RWPE2 (cell line): Measurements from ENCODE around the gene GALNT17.

Experiments used
- ATAC-seq: fragments of 200-7000 bp; cut with Tn5 transposase; 3 replicates; pipeline ENCODE4 v1.9.1; 2021; ENCODE audit warnings: low read depth
- DNase-seq: peaks from one replicate; pipeline ENCODE4 v3.0.0-alpha.2; 2020; ENCODE audit warnings: low spot score
- H3K27ac ChIP-seq: fragments of 450-650 bp; 2 replicates; pipeline ENCODE4 v1.5.1; 2017; ENCODE audit warnings: mild to moderate bottlenecking; ENCODE audit not compliant: poor library complexity, severe bottlenecking
- H3K27me3 ChIP-seq: fragments of 250-450 bp; sonication (Bioruptor Pico); 2 replicates; pipeline ENCODE4 v1.5.1; 2021; ENCODE audit warnings: mild to moderate bottlenecking, moderate library complexity; ENCODE audit not compliant: insufficient read depth, poor library complexity, severe bottlenecking
- H3K36me3 ChIP-seq: fragments of 250-450 bp; sonication (Bioruptor Pico); 2 replicates; pipeline ENCODE4 v1.5.1; 2020; ENCODE audit warnings: low read depth, mild to moderate bottlenecking, moderate library complexity
- H3K4me1 ChIP-seq: fragments of 250-450 bp; sonication (Bioruptor Pico); 2 replicates; pipeline ENCODE4 v1.5.1; 2021; ENCODE audit warnings: mild to moderate bottlenecking, moderate library complexity; ENCODE audit not compliant: insufficient read depth, poor library complexity, severe bottlenecking
- H3K4me3 ChIP-seq: fragments of 250-450 bp; sonication (Bioruptor Pico); 2 replicates; pipeline ENCODE4 v1.5.1; 2021; ENCODE audit warnings: mild to moderate bottlenecking, moderate library complexity; ENCODE audit not compliant: severe bottlenecking
- H3K9me3 ChIP-seq: fragments of 250-450 bp; sonication (Bioruptor Pico); 2 replicates; pipeline ENCODE4 v1.5.1; 2021; ENCODE audit warnings: mild to moderate bottlenecking, moderate library complexity; ENCODE audit not compliant: severe bottlenecking
- TF ChIP-seq, protein P1 (sequence below): fragments of 450-650 bp; IDR thresholded peaks from one replicate; pipeline ENCODE4 v1.5.1; 2017; ENCODE audit warnings: mild to moderate bottlenecking, moderate library complexity; ENCODE audit not compliant: poor library complexity, severe bottlenecking

The GALNT17 gene

DNA sequence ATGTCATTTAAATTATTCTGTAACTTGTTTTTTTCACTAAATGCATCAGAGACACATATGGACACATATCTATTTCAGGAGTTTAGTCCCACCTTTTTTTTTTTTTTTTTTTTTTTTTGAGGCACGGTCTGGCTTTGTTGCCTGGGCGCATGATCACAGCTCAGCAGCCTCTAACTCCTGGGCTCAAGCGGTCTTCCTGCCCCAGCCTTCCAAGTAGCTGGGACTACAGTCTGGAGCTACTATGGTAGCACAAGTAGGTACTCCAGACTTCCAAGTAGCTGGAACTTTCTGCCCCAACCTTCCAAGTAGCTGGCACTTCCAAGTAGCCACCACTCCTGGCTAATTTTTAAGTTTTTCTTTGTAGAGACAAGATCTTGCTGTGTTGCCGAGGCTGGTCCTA lies 407.7 kb downstream of the GALNT17 start:
- Histone ChIP-seq H3K4me1 (no peaks in the 10 kb centered on the region), H3K4me3 (no peak overlapping the region), H3K9me3 (peaks cover 3% of the 10 kb centered on the region), H3K27me3 (no peaks in the 10 kb centered on the region), H3K36me3 (no peaks in the 10 kb centered on the region), H3K27ac (no peak overlapping the region)
- DNase-seq, result no peak
- TF ChIP-seq, protein P1, sequence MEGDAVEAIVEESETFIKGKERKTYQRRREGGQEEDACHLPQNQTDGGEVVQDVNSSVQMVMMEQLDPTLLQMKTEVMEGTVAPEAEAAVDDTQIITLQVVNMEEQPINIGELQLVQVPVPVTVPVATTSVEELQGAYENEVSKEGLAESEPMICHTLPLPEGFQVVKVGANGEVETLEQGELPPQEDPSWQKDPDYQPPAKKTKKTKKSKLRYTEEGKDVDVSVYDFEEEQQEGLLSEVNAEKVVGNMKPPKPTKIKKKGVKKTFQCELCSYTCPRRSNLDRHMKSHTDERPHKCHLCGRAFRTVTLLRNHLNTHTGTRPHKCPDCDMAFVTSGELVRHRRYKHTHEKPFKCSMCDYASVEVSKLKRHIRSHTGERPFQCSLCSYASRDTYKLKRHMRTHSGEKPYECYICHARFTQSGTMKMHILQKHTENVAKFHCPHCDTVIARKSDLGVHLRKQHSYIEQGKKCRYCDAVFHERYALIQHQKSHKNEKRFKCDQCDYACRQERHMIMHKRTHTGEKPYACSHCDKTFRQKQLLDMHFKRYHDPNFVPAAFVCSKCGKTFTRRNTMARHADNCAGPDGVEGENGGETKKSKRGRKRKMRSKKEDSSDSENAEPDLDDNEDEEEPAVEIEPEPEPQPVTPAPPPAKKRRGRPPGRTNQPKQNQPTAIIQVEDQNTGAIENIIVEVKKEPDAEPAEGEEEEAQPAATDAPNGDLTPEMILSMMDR, result no peak
- no peak for ATAC-seq

- no peaks in the 10 kb centered on the region for H3K9me3 ChIP-seq
- no peaks in the 10 kb centered on the region for H3K27me3 ChIP-seq
- ATAC-seq (no peak), DNase-seq (no peak)
- TF ChIP-seq, protein P1, result no peak
- no peak overlapping the region for H3K27ac ChIP-seq
- H3K4me3 ChIP-seq, result no peak overlapping the region
- H3K36me3 ChIP-seq, result no peaks in the 10 kb centered on the region
- H3K4me1 ChIP-seq, result no peaks in the 10 kb centered on the region
These were observed 409.9 kb downstream of the GALNT17 start for GRCh38 chr7:71541707-71542353.

DNA sequence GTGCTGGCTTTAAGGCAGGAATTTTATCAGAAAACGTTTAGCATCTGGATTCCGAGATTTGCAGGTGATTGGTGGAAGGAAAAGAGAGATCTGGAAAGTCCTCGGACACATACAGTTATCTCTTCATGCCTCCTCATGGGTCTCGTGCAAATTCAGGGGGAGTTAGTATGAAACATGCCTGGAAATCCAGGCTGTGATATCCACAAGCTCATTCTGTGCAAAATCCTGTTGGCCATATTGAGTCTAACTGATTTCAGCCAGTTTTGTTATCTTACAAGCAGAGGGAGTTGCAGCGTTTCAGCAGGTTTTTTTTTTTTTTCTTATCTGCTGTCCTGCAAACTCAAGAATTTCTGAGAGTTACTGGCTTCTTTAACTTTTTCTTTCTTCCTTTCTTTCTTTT lies 411.5 kb downstream of the GALNT17 start:
- Histone ChIP-seq H3K9me3 (no peaks in the 10 kb centered on the region), H3K27ac (no peak overlapping the region), H3K36me3 (no peaks in the 10 kb centered on the region), H3K27me3 (no peaks in the 10 kb centered on the region), H3K4me1 (no peaks in the 10 kb centered on the region), H3K4me3 (no peak overlapping the region)
- no peak for DNase-seq
- TF ChIP-seq, protein P1, result no peak
- ATAC-seq, result no peak

DNA sequence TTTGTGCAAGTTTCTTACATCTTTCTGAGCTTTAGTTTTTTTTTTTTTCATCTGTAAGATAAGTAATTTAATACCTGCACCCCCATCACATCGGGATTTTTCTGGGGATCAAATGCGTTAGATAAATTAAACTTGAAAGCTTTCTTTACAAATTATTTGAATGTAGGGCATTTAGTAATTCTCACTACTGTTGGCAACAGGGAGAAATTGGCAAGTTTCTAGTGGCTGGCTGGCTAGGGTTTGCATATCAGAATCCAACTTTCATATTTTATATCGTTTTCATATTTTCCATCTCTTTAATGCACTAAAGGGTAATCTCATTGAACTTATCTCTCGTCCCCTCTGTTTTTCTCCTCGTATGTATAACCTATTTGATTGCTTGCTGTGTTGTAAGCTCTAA lies 412.9 kb downstream of the GALNT17 start:
- ATAC-seq, result no peak

GRCh38 chr7:71547426-71547825 lies 415.5 kb downstream of the GALNT17 start:
- no peaks in the 10 kb centered on the region for H3K36me3 ChIP-seq
- H3K27ac ChIP-seq, result no peak overlapping the region
- H3K4me3 ChIP-seq, result no peak overlapping the region
- TF ChIP-seq, protein P1, result no peak
- no peak for ATAC-seq
- no peaks in the 10 kb centered on the region for H3K9me3 ChIP-seq
- no peaks in the 10 kb centered on the region for H3K4me1 ChIP-seq
- H3K27me3 ChIP-seq, result no peaks in the 10 kb centered on the region
- DNase-seq, result no peak

More for the DNA sequence above, 412.9 kb downstream of the GALNT17 start:
- DNase-seq, result no peak
- Histone ChIP-seq H3K27me3 (no peaks in the 10 kb centered on the region), H3K36me3 (no peaks in the 10 kb centered on the region), H3K4me1 (no peaks in the 10 kb centered on the region), H3K4me3 (no peak overlapping the region), H3K27ac (no peak overlapping the region), H3K9me3 (no peaks in the 10 kb centered on the region)
- TF ChIP-seq, protein P1, result no peak
